GM18498 (cell line): ENCODE data around the gene TMEM87B.

Experiments
- ATAC-seq: cut with Tn5 transposase; IDR thresholded peaks from one replicate; pipeline ENCODE4 v1.9.1; 2021; ENCODE audit warnings: mild to moderate bottlenecking, moderate library complexity; ENCODE audit not compliant: unreplicated experiment

Gene TMEM87B

DNA sequence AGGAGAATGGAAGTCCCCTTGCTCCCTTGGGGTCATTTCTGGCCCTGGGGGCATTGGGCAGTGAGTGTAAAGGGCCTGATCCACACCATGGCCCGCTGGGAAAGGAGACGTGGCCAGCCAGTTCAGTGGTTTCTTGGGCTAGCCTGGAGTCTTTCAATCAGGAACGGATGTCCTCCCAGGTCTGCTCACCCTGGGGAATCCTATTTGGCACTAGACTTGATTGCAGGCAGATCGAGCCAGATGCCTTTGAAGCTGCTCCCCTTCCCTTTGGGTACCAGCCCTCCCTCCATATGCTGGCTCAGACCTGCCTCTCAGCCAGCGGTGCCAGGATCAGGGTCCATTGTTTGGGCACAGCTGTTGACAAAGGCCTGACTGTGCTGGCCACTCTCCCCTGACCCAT, 94.1 kb downstream of the TMEM87B start:
- ATAC-seq = no peak

DNA sequence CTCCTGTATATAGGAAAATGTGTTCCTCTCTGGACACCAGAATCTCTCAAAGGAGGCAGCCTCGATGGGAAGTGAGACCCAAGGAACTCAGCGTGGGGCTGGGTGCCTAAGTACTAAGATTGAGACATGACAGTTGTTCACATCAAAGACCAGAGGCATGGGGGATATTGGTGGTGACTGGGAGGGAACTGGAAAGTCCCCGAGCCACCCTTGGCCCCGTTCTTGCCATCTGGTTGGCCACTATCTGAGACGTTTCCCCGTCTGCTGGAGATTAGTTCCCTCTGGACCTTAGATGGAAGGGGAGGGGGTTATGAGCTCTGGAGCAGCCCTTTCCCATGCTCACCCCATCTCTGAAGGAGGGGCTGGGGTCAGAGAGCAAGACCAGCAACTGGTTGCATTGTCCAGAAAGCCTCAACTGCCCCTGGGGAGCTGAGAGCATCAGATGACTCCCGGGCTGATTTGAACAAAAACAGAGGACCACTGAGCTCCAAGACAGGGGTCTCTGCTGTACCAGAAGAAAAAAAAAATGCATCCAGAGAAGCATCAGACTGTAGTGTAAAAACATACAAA, 94.9 kb downstream of the TMEM87B start:
- ATAC-seq = no peak

DNA sequence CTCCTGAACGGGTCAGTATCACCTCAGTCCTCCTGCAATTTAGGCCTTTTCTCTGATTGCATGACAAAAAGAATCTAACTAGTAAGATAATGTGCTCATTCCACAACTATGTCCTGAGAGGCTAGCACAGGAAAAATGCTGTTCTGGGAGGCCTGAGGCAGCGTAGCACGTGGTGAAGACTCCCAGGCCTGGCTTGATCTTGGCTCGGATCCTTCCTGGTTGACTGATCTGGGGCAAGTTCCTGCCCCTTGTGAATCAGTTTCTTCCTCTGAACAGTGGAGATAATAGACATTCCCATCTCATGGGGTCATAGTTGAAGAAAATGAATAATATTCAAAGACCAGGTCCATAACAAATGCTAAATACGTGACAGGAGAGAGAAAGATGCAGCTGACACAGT, 95.4 kb downstream of the TMEM87B start:
- no peak for ATAC-seq

DNA sequence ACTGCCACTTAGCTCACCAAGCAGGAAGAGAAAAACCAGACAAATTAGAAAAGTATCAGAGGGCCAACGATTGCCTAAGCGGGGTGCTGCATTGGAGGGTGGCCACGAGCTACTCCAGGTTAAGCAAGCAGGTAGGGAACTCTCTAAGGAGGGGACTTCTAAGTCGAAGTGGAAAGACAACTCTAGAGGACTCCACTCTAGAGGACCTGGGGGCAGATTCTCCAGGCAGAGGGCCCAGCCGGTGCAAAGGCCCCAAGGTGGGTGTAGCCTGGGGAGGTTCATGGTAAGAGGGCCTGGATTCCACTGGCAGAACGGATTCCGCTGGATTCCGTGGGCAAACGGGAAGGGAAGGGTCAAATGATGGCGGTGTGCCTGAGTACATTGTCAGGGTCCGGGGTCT, 95.8 kb downstream of the TMEM87B start:
- ATAC-seq = no peak

- no peak for ATAC-seq
These were observed 96.2 kb downstream of the TMEM87B start for GRCh38 chr2:112151271-112151670.

GRCh38 chr2:112151701-112152440, 96.8 kb downstream of the TMEM87B start:
- ATAC-seq = no peak

DNA sequence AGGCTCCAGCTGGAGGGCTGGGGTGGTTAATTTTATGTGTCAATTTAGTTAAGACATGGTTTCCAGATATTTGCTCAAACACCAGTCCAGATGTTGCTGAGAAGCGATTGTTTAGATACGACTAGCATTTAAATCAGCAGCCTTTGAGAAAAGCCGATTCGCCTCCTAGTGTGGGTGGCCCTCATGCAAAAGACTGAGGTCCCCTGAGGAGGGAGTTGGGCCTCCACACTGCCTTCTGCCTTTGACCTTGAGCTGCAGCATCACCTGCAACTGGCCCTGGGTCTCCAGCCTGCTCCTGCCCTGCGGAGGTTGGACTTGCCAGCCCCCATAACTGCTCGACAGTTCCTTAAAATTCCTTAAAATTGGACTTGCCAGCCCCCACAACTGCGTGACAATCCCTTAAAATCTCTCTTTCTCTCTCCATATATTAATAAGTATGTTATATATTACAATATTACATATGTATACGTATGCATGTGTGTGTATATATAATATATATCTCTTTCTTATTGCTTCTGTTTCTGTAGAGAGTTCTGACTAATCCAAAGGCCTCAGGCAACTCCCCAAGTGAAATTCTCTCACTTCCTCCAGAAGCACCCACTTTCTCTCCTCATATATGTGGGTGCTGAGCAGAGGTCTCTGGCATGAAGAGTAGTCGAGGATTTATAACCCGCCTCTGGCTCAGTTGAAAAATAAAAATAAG, 97.6 kb downstream of the TMEM87B start:
- ATAC-seq = no peak

GRCh38 chr2:112153179-112153490, 98.1 kb downstream of the TMEM87B start:
- ATAC-seq = no peak

GRCh38 chr2:112153501-112153900, 98.4 kb downstream of the TMEM87B start:
- ATAC-seq = no peak

- ATAC-seq = no peak
These were observed 99.4 kb downstream of the TMEM87B start for GRCh38 chr2:112154246-112155117.

- ATAC-seq = no peak
These were observed 100.5 kb downstream of the TMEM87B start for GRCh38 chr2:112155331-112156151.

DNA sequence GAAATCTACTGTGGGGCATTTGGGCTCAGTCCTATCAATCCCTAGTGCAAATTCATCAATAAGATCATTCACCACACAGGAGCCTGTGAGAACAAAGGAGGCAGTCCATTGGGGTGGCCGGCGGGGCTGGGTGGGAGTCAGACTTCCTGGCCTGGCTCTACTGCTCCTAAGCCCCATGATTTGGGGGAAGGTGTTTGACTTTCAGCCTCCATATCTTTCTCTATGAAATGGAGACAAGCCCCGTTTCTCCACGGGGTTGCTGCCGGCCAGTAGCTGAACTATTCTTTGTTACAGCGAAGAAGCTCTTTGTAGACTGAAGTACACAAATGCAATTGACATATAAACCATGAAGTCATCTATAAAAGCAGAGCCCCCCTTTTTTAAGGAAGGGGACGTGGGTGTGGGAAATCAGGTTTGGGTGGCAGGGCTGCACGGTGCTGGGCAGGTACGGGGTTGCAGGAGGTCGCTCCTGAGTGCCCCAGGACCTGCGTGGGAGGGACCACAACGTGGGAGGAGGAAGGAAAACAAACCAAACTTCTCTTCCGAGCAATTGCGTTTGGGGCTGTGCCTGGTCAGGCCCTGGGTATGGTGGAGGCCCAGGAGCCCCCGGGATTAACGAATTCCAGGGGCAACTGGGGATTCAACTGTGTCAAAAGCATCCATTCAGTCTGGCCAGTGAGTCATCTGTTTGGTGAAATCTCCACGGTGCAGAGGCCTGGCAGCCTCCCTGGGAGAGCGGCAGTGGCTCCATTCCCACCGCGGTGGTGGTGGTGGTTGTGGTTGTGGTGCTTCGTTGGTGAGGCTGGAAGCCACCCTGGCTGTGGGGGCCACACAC, 101.3 kb downstream of the TMEM87B start:
- no peak for ATAC-seq

DNA sequence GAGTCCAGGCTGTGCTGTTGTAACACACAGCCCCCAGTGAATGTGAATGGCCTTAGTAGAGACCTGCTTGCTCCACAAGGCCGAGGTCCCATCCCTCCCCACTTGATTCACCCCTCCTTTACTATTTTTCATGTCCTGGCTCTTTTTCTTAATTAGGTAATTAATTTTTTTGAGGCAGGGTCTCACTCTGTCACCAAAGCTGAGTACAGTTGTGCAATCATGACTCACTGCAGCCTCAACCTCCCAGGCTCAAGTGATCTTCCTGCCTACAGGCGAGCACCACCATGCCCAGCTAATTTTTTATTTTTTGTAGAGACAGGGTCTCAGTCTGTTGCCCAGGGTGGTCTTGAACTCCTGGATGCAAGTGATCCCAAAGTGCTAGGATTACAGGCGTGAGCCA, 102.4 kb downstream of the TMEM87B start:
- ATAC-seq = no peak

DNA sequence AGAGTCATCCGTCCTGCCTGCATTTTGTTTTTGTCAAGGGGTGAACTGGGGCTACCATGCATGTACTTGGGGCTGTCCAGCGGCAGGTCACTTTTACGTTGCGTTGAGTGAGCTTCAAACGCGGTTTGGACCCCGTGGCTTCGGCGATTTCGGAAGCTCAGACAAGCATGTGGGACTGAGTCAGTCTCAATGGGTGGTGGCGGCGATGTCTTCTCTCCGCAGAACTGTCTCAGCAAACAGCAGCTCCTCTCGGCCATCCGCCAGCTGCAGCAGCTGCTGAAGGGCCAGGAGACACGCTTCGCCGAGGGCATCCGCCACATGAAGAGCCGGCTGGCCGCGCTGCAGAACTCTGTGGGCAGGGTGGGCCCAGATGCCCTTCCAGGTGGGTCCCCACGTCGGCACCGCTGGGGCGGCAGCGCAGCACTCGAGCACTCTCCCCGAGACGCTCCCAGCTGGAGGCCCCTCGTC, 104.4 kb downstream of the TMEM87B start:
- ATAC-seq = no peak

GRCh38 chr2:112160283-112161250, 105.5 kb downstream of the TMEM87B start:
- no peak for ATAC-seq

GRCh38 chr2:112161431-112162145, 106.5 kb downstream of the TMEM87B start:
- ATAC-seq = no peak

DNA sequence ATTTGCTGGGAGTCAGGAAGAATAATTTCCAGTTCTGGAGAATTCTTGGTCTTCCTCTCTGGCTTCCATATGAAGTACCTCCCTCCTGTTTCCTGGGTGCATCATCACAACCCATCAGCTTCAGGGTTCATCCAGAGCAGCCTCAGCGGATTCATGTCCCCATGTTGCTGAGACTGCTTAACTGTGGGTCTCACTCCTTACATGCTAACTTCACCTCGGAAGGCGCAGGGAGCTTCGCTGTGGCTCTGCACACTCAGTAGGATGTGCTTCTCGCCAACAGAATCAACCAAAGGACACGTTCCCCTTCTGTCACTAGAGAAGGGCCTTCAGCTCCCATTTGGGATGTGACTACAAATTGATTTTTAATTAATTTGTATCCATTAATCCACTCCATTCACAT, 107.3 kb downstream of the TMEM87B start:
- ATAC-seq = no peak

DNA sequence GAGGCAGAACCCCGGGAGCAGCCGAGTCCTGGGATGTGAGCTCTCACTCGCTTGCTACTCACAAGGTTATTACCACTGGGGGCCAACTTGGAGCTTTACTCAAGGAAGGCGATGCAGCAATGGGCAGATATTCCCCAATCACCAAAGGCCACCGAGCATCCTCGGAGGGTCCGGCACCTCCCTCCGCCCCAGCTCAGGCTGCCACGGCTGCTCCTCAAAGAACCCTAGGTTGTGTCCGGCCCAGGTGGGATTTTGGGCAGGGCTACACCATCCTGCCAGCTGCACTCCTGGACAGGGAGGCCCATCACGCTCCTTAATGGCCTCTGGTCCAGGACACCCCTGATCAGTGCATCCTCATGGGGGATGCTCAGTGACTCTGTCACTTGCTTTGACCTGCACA, 107.9 kb downstream of the TMEM87B start:
- no peak for ATAC-seq
